WTC11 (cell line): ENCODE measurements around the gene ZSCAN9. TPM values are rescaled to one million over a fixed set of nuclear protein-coding genes. Genes with fewer than 3 reads are reported as not detected.

Experiments used
- ATAC-seq: fragments of 200-7000 bp; cut with Tn5 transposase; 2 replicates; pipeline ENCODE4 v1.10.0; 2021; ENCODE audit warnings: mild to moderate bottlenecking, moderate library complexity
- CTCF ChIA-PET: fragments of 300-600 bp; sonication (Branson Sonifier 250); formaldehyde crosslinking; loops from one replicate; lab custom pipeline; 2021; ENCODE audit warnings: antibody characterized with exemption; lab: Charles Lee
- POLR2A ChIA-PET: fragments of 350-600 bp; sonication (Branson Sonifier 250); formaldehyde crosslinking; loops from one replicate; lab custom pipeline; 2021; ENCODE audit warnings: antibody characterized with exemption; lab: Charles Lee
- DNase-seq: peaks from one replicate; pipeline ENCODE4 v3.0.0; 2021; ENCODE audit warnings: low spot score
- H3K27ac Mint-ChIP-seq: 2 replicates; pipeline ENCODE4 v1.8.0; 2021; ENCODE audit warnings: mixed read lengths
- H3K27me3 Mint-ChIP-seq: 2 replicates; pipeline ENCODE4 v1.8.0; 2021; ENCODE audit warnings: low read depth, mild to moderate bottlenecking, moderate library complexity, mixed read lengths
- H3K36me3 Mint-ChIP-seq: 2 replicates; pipeline ENCODE4 v1.8.0; 2021; ENCODE audit warnings: mixed read lengths
- H3K4me1 Mint-ChIP-seq: 2 replicates; pipeline ENCODE4 v1.8.0; 2022; ENCODE audit warnings: mixed read lengths
- H3K4me3 Mint-ChIP-seq: 2 replicates; pipeline ENCODE4 v1.8.0; 2021; ENCODE audit warnings: mild to moderate bottlenecking, moderate library complexity, mixed read lengths
- H3K9me3 Mint-ChIP-seq: 2 replicates; pipeline ENCODE4 v1.8.0; 2021; ENCODE audit warnings: mixed read lengths
- AFF4 ChIP-seq: sonication (generic); formaldehyde crosslinking; IDR thresholded peaks from 2 replicates; pipeline ENCODE4 v1.8.1; 2023; ENCODE audit warnings: mild to moderate bottlenecking, missing genetic modification reagents, borderline replicate concordance
- AR ChIP-seq: fragments of 250-450 bp; sonication (Bioruptor Pico); IDR thresholded peaks from 2 replicates; pipeline ENCODE4 v1.9.0; 2021; ENCODE audit warnings: mild to moderate bottlenecking
- ARID4B ChIP-seq: sonication (generic); formaldehyde crosslinking; IDR thresholded peaks from 2 replicates; pipeline ENCODE4 v1.8.0; 2023; ENCODE audit warnings: missing genetic modification reagents, mild to moderate bottlenecking, borderline replicate concordance
- ATF6 ChIP-seq: sonication (generic); formaldehyde crosslinking; IDR thresholded peaks from 2 replicates; pipeline ENCODE4 v1.8.1; 2023; ENCODE audit warnings: mild to moderate bottlenecking, missing genetic modification reagents
- ETV6 ChIP-seq: sonication (generic); formaldehyde crosslinking; IDR thresholded peaks from 2 replicates; pipeline ENCODE4 v1.8.1; 2022; ENCODE audit warnings: mild to moderate bottlenecking, missing genetic modification reagents
- GABPB1 ChIP-seq: sonication (generic); formaldehyde crosslinking; IDR thresholded peaks from 2 replicates; pipeline ENCODE4 v1.8.1; 2023; ENCODE audit warnings: mild to moderate bottlenecking, missing genetic modification reagents
- HMGA2 ChIP-seq: fragments of 250-450 bp; sonication (Bioruptor Pico); IDR thresholded peaks from 2 replicates; pipeline ENCODE4 v1.4.0; 2021; ENCODE audit warnings: mild to moderate bottlenecking, moderate library complexity
- KAT7 ChIP-seq: sonication (generic); formaldehyde crosslinking; IDR thresholded peaks from 2 replicates; pipeline ENCODE4 v1.8.1; 2023; ENCODE audit warnings: missing genetic modification reagents, mild to moderate bottlenecking, borderline replicate concordance
- NFYB ChIP-seq: sonication (generic); formaldehyde crosslinking; conservative IDR thresholded peaks from 2 replicates; pipeline ENCODE4 v1.8.0; 2022; ENCODE audit warnings: low read depth, missing genetic modification reagents
- PRDM15 ChIP-seq: sonication (generic); formaldehyde crosslinking; IDR thresholded peaks from 2 replicates; pipeline ENCODE4 v1.8.0; 2022; ENCODE audit warnings: missing genetic modification reagents
- PRRX2 ChIP-seq: fragments of 250-450 bp; sonication (Bioruptor Pico); IDR thresholded peaks from 2 replicates; pipeline ENCODE4 v1.8.0; 2021; ENCODE audit warnings: mild to moderate bottlenecking
- SP1 ChIP-seq: sonication (generic); formaldehyde crosslinking; conservative IDR thresholded peaks from 2 replicates; pipeline ENCODE4 v1.8.1; 2022; ENCODE audit warnings: missing genetic modification reagents
- ZBTB21 ChIP-seq: sonication (generic); formaldehyde crosslinking; IDR thresholded peaks from 2 replicates; pipeline ENCODE4 v1.8.1; 2023; ENCODE audit warnings: mild to moderate bottlenecking, missing genetic modification reagents, borderline replicate concordance
- ZBTB43 ChIP-seq: sonication (generic); formaldehyde crosslinking; IDR thresholded peaks from 2 replicates; pipeline ENCODE4 v1.8.1; 2023; ENCODE audit warnings: mild to moderate bottlenecking, missing genetic modification reagents
- ZNF317 ChIP-seq: sonication (generic); formaldehyde crosslinking; IDR thresholded peaks from 2 replicates; pipeline ENCODE4 v1.8.1; 2023; ENCODE audit warnings: low read depth, mild to moderate bottlenecking, moderate library complexity, missing genetic modification reagents, borderline replicate concordance
- total RNA-seq: library from RNA; stranded (reverse); gene quantifications from 3 replicates; pipeline ENCODE4 v1.2.3, GENCODE V29; 2021

ZSCAN9 gene
- total RNA-seq, 1 experiment from 2014 or later = 15.1 TPM

GRCh38 chr6:28277746-28278145 is 52.7 kb downstream of the ZSCAN9 start (continued):
- TF ChIP-seq ARID4B (CRISPR knock-in tag) = no peak
- TF ChIP-seq KAT7 (CRISPR knock-in tag) = no peak
- TF ChIP-seq GABPB1 (CRISPR knock-in tag) = no peak
- TF ChIP-seq ZBTB21 (CRISPR knock-in tag) = no peak
- TF ChIP-seq HMGA2 (CRISPR knock-in tag) = no peak
- TF ChIP-seq NFYB = no peak
- TF ChIP-seq ATF6 (CRISPR knock-in tag) = no peak
- no peak for TF ChIP-seq AFF4 (CRISPR knock-in tag)
- no peak for TF ChIP-seq ETV6
- no peak for TF ChIP-seq ZBTB43 (CRISPR knock-in tag)

- ChIA-PET POLR2A (interaction anchor here (0.6 to 1.6 kb wide), 5 partner anchors 13 to 157 kb away, joined by 3 to 10 read pairs (median 3); partner anchors contain the start of genes ZSCAN16 and ZSCAN26), CTCF (interaction anchor here (1.1 to 1.9 kb wide), 3 partner anchors 14 to 76 kb away, joined by 4 to 26 read pairs (median 8); partner anchors contain the start of gene ZSCAN26)
- H3K27ac Mint-ChIP-seq = no peak overlapping the region
- ATAC-seq = no peak
- peak overlapping the region; percentile 97 for H3K4me3 Mint-ChIP-seq
- no peak for DNase-seq
- peaks cover 14% of the 10 kb centered on the region for H3K4me1 Mint-ChIP-seq
- H3K9me3 Mint-ChIP-seq = no peaks in the 10 kb centered on the region
- H3K27me3 Mint-ChIP-seq = peaks cover 4% of the 10 kb centered on the region; the same call in 1 of the 2 replicates
- H3K36me3 Mint-ChIP-seq = peaks cover 16% of the 10 kb centered on the region
- no peak for TF ChIP-seq PRRX2
- no peak for TF ChIP-seq ETV6
- no peak for TF ChIP-seq PRDM15 (CRISPR knock-in tag)
- TF ChIP-seq ZNF317 (CRISPR knock-in tag) = no peak
- TF ChIP-seq SP1 = no peak
- TF ChIP-seq AR (CRISPR knock-in tag) = no peak
Observed at GRCh38 chr6:28280595-28281287, 55.7 kb downstream of the ZSCAN9 start.
